K562 (cell line): ENCODE measurements around the gene TMPO. TPM values are rescaled to one million over a fixed set of nuclear protein-coding genes. Genes with fewer than 3 reads are reported as not detected.

ENCODE experiments used
- FOSL1 ChIP-seq: fragments of 200-800 bp; sonication (Bioruptor generic); conservative IDR thresholded peaks from 2 replicates; pipeline ENCODE4 v1.6.1; 2016; ENCODE audit warnings: missing genetic modification characterization, missing compliant biosample characterization
- ILK ChIP-seq: fragments of 450-650 bp; IDR thresholded peaks from 2 replicates; pipeline ENCODE4 v1.6.1; 2016; ENCODE audit warnings: missing genetic modification characterization, low read depth, mild to moderate bottlenecking, missing compliant biosample characterization, moderate library complexity, borderline replicate concordance
- TSC22D4 ChIP-seq: fragments of 450-650 bp; IDR thresholded peaks from 2 replicates; pipeline ENCODE4 v1.6.1; 2016; ENCODE audit warnings: missing genetic modification characterization, missing biosample characterization, control low read depth
- ZNF197 ChIP-seq: fragments of 200-800 bp; sonication (Bioruptor generic); IDR thresholded peaks from 2 replicates; pipeline ENCODE4 v1.6.1; 2016; ENCODE audit warnings: low read depth, missing genetic modification characterization, missing compliant biosample characterization
- polyA plus RNA-seq, 8 experiments: library from polyadenylated mRNA; depleted of rRNA in 4 of 8; stranded (reverse) in 5 of 8; unstranded in 3 of 8; fragments of >200 nt; fragmentation: Nextera tagmentation in 2 of 8; fragmentation: Illumina TruSeq in 1 of 8; extraction: Ambion mirVana in 2 of 8; extraction: Trizol in 1 of 8; gene quantifications; 2 replicates each; pipeline versions ENCODE4 v1.2.1 to v1.2.3, GENCODE V29; 2011 to 2014; ENCODE audit warnings: inconsistent platforms in 1 of 8, missing spikeins in 1 of 8
- total RNA-seq, 7 experiments: library from RNA; depleted of rRNA in 6 of 7; stranded (reverse); fragments of >200 nt in 6 of 7; fragmentation: Illumina TruSeq in 2 of 7; extraction: Trizol in 2 of 7; gene quantifications; 2 replicates each; pipeline versions ENCODE4 v1.2.1 to v1.2.3, GENCODE V29; 2011 to 2021; ENCODE audit warnings: low replicate concordance in 1 of 7
- TF ChIP-seq, protein P1 (sequence below): fragments of 450-650 bp; IDR thresholded peaks from 2 replicates; pipeline ENCODE4 v1.6.1; 2016; ENCODE audit warnings: borderline replicate concordance
- TF ChIP-seq, protein P2 (sequence below), 2 experiments: fragments of 450-650 bp in 1 of 2; IDR thresholded peaks; 2 replicates each; pipeline ENCODE4 v1.6.1; 2011 to 2017; ENCODE audit warnings: low read depth in 2 of 2, antibody characterized with exemption in 1 of 2, borderline replicate concordance in 1 of 2, low read length in 1 of 2, mild to moderate bottlenecking in 1 of 2, mixed read lengths in 1 of 2; ENCODE audit not compliant: control insufficient read depth in 1 of 2

Gene TMPO
- total and polyA plus RNA-seq, 9 of the 15 experiments (the other 6 are each of a cell fraction or from before 2014, with no cell fraction given), result 62.1 to 263 (median 182) TPM

DNA sequence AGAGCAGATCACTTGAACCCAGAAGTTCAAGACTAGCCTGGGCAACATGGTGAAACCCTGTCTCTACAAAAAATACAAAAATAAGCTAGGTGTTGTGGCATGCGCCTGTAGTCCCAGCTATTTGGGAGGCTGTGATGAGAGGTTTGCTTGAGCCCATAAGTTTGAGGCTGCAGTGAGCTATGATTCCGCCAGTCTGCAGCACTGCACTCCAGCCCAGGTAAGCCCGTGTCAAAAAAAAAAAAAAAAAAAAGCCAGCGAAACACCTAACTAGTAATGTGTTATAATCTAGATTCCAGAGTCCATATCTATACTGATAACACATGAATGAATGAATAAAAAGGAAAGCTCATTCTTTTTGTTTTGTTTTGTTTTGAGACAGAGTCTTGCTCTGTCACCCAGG, 59.6 kb downstream of the TMPO start (continued):
- TF ChIP-seq, protein P1, sequence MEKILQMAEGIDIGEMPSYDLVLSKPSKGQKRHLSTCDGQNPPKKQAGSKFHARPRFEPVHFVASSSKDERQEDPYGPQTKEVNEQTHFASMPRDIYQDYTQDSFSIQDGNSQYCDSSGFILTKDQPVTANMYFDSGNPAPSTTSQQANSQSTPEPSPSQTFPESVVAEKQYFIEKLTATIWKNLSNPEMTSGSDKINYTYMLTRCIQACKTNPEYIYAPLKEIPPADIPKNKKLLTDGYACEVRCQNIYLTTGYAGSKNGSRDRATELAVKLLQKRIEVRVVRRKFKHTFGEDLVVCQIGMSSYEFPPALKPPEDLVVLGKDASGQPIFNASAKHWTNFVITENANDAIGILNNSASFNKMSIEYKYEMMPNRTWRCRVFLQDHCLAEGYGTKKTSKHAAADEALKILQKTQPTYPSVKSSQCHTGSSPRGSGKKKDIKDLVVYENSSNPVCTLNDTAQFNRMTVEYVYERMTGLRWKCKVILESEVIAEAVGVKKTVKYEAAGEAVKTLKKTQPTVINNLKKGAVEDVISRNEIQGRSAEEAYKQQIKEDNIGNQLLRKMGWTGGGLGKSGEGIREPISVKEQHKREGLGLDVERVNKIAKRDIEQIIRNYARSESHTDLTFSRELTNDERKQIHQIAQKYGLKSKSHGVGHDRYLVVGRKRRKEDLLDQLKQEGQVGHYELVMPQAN, result no peak
- no peak for TF ChIP-seq TSC22D4 (tag)
- TF ChIP-seq FOSL1 (tag), result no peak
- no peak for TF ChIP-seq ZNF197 (CRISPR knock-in tag)
- TF ChIP-seq, protein P2, sequence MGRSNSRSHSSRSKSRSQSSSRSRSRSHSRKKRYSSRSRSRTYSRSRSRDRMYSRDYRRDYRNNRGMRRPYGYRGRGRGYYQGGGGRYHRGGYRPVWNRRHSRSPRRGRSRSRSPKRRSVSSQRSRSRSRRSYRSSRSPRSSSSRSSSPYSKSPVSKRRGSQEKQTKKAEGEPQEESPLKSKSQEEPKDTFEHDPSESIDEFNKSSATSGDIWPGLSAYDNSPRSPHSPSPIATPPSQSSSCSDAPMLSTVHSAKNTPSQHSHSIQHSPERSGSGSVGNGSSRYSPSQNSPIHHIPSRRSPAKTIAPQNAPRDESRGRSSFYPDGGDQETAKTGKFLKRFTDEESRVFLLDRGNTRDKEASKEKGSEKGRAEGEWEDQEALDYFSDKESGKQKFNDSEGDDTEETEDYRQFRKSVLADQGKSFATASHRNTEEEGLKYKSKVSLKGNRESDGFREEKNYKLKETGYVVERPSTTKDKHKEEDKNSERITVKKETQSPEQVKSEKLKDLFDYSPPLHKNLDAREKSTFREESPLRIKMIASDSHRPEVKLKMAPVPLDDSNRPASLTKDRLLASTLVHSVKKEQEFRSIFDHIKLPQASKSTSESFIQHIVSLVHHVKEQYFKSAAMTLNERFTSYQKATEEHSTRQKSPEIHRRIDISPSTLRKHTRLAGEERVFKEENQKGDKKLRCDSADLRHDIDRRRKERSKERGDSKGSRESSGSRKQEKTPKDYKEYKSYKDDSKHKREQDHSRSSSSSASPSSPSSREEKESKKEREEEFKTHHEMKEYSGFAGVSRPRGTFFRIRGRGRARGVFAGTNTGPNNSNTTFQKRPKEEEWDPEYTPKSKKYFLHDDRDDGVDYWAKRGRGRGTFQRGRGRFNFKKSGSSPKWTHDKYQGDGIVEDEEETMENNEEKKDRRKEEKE (IDR thresholded peaks at IDR 0.05; ENCODE audit: borderline replicate concordance in 1 of 2, control insufficient read depth in 1 of 2, low read depth in 2 of 2, low read length in 1 of 2), result no peak
- no peak for TF ChIP-seq ILK (tag)
